RWPE1 (cell line): Measurements from ENCODE around the gene TRAFD1.

Experiments
- CTCF ChIA-PET: fragments of 350-600 bp; sonication (Branson Sonifier 250); formaldehyde crosslinking; extraction: SDS; loops from one replicate; lab custom pipeline; 2021; lab: Yijun Ruan, JAX
- POLR2A ChIA-PET: fragments of 400-600 bp; formaldehyde crosslinking; extraction: SDS; loops from one replicate; lab custom pipeline; 2020; ENCODE audit warnings: antibody characterized with exemption; ENCODE audit not compliant: low non-redundant PET; lab: Yijun Ruan, JAX
- DNase-seq: peaks from one replicate; pipeline ENCODE4 v3.0.0; 2012; ENCODE audit warnings: low spot score
- H3K27ac ChIP-seq: fragments of 450-650 bp; 2 replicates; pipeline ENCODE4 v1.5.1; 2017
- CTCF ChIP-seq: fragments of 450-650 bp; conservative IDR thresholded peaks from 2 replicates; pipeline ENCODE4 v1.5.1; 2017; ENCODE audit warnings: low read depth, mild to moderate bottlenecking

TRAFD1 gene

GRCh38 chr12:112126000-112126438, 659 bp downstream of the TRAFD1 start:
- peak overlapping the region; percentile 83 for H3K27ac ChIP-seq
- ChIA-PET CTCF (no interaction called here), POLR2A (interaction anchor here (0.5 to 1.4 kb wide), 2 partner anchors 9 to 25 kb away, joined by 3 to 7 read pairs; no protein-coding TSS in a partner anchor)
- no peak for TF ChIP-seq CTCF
- peak; percentile 24 for DNase-seq

DNA sequence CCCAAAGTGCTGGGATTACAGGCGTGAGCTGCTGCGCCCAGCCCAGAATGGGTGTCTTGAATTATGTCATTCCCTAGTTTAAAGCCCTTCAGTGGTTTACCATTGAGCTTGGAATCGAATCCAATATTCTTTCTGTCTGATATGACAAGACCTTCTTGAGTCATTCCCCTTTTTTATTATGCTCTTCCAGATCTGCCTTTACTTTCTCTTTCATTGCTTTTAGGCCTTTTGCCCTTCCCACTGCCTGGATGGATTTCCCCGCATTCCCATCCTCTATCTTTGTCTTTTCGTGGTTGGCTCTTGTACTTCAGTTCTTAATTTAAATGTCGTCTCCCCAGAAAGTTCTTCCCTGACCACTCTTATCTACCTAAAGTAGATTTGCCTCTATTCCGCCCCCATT, 1.6 kb downstream of the TRAFD1 start:
- DNase-seq, result no peak
- no peak for TF ChIP-seq CTCF
- POLR2A ChIA-PET, result no interaction called here
- CTCF ChIA-PET, result no interaction called here
- peak overlapping the region; percentile 83 for H3K27ac ChIP-seq

DNA sequence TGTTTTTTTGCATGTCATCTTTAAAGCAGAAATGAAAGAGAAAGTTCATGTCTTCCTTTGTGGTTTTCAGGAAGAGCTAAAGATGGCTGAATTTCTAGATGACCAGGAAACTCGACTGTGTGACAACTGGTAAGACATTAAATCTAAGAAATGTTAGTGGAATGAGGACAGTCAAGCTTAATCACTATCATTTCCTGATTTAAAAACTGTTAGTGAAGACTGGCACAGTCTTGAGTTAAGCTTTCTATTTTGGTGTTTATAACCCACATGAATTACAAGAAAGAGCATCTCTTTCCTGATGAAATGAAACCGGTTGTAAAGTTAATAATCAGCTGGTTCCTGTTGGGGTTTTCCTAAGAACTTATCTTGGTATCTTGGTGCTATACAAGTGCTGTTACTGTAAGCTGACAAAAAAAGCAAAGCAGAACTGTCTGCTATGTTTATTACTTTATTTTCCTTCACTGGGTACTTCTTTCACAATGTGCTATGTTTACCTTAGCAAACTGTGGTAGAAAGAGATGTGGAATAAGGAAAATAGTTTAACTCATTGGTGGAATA, 5.2 kb downstream of the TRAFD1 start:
- ChIA-PET CTCF (interaction anchor here (0.9 kb wide), 1 partner anchor 18 kb away, joined by 3 read pairs; no protein-coding TSS in a partner anchor), POLR2A (no interaction called here)
- TF ChIP-seq CTCF, result no peak
- H3K27ac ChIP-seq, result no peak overlapping the region
- no peak for DNase-seq

- TF ChIP-seq CTCF, result no peak
- no peak for DNase-seq
- POLR2A ChIA-PET, result no interaction called here
- no peak overlapping the region for H3K27ac ChIP-seq
- CTCF ChIA-PET, result no interaction called here
Observed at GRCh38 chr12:112131686-112132085, 6.3 kb downstream of the TRAFD1 start.

GRCh38 chr12:112133418-112133817, 8.1 kb downstream of the TRAFD1 start:
- DNase-seq, result no peak
- TF ChIP-seq CTCF, result no peak
- ChIA-PET CTCF (no interaction called here), POLR2A (interaction anchor here (1.1 kb wide), 1 partner anchor 16 kb away, joined by 6 read pairs; no protein-coding TSS in a partner anchor)
- H3K27ac ChIP-seq, result no peak overlapping the region

DNA sequence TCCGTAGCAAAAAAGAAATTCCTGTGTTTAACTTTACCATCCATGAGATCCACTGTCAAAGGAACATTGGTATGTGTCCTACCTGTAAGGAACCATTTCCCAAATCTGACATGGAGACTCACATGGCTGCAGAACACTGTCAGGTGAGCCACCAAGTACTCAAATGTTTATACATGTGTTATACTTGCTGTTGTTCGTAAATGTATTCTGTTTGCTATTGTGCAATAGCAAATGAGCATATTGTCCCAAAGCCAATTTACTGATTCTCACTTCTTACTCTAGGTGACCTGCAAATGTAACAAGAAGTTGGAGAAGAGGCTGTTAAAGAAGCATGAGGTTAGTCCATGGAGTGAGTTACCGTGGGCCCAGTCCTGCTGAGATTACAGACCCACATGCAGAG, 9.4 kb downstream of the TRAFD1 start:
- POLR2A ChIA-PET, result interaction anchor here (0.8 kb wide), 1 partner anchor 27 kb away, joined by 5 read pairs; no protein-coding TSS in a partner anchor
- no peak for TF ChIP-seq CTCF
- CTCF ChIA-PET, result interaction anchor here (0.6 kb wide), 1 partner anchor 1168 kb away, joined by 3 read pairs; no protein-coding TSS in a partner anchor

More for the DNA sequence above, 9.4 kb downstream of the TRAFD1 start:
- DNase-seq, result no peak
- no peak overlapping the region for H3K27ac ChIP-seq
